Loucy (cell line): ENCODE results near the gene RTL9.

Experiments used
- H2AFZ ChIP-seq: fragments of 200-600 bp; sonication (generic); 2 replicates; pipeline ENCODE4 v1.6.0; 2016; ENCODE audit warnings: antibody characterized with exemption, mild to moderate bottlenecking, low read length, moderate library complexity
- H3F3A ChIP-seq: fragments of 200-600 bp; 2 replicates; pipeline ENCODE4 v1.6.0; 2016; ENCODE audit warnings: antibody characterized with exemption, low read depth, mild to moderate bottlenecking
- H3K27me3 ChIP-seq: fragments of 200-600 bp; sonication (generic); 2 replicates; pipeline ENCODE4 v1.6.1; 2014; ENCODE audit warnings: low read length, mild to moderate bottlenecking; ENCODE audit not compliant: insufficient read depth, poor library complexity, severe bottlenecking
- H3K36me3 ChIP-seq: fragments of 200-600 bp; sonication (generic); 2 replicates; pipeline ENCODE4 v1.6.1; 2016; ENCODE audit warnings: low read length; ENCODE audit not compliant: insufficient read depth
- H3K4me1 ChIP-seq: fragments of 200-600 bp; sonication (generic); 2 replicates; pipeline ENCODE4 v1.5.1; 2014; ENCODE audit warnings: low read length, mild to moderate bottlenecking; ENCODE audit not compliant: insufficient read depth, poor library complexity, severe bottlenecking
- H3K4me2 ChIP-seq: fragments of 200-600 bp; sonication (generic); 2 replicates; pipeline ENCODE4 v1.6.0; 2014; ENCODE audit warnings: antibody characterized with exemption, low read length, low read depth, mild to moderate bottlenecking; ENCODE audit not compliant: poor library complexity, severe bottlenecking
- H3K4me3 ChIP-seq: fragments of 200-600 bp; sonication (generic); 2 replicates; pipeline ENCODE4 v1.5.1; 2014; ENCODE audit warnings: low read length, mild to moderate bottlenecking, mixed read lengths; ENCODE audit not compliant: poor library complexity, severe bottlenecking
- H3K79me2 ChIP-seq: fragments of 200-600 bp; sonication (generic); 2 replicates; pipeline ENCODE4 v1.6.1; 2014; ENCODE audit warnings: low read length; ENCODE audit not compliant: insufficient read depth
- H3K9ac ChIP-seq: fragments of 200-600 bp; sonication (generic); 2 replicates; pipeline ENCODE4 v1.6.0; 2014; ENCODE audit warnings: mild to moderate bottlenecking, low read depth, low read length, moderate library complexity; ENCODE audit not compliant: poor library complexity, severe bottlenecking
- H3K9me2 ChIP-seq: fragments of 200-600 bp; sonication (generic); replicated peaks from 2 replicates; pipeline ENCODE4 v1.6.1; 2016; ENCODE audit warnings: low read depth, low read length, mixed read lengths
- H3K9me3 ChIP-seq: fragments of 200-600 bp; sonication (generic); 2 replicates; pipeline ENCODE4 v1.6.1; 2014; ENCODE audit warnings: mild to moderate bottlenecking, antibody characterized with exemption, low read length, low read depth; ENCODE audit not compliant: insufficient read depth
- H4K20me1 ChIP-seq: fragments of 200-600 bp; sonication (generic); 2 replicates; pipeline ENCODE4 v1.6.0; 2014; ENCODE audit warnings: antibody characterized with exemption, low read length, mild to moderate bottlenecking; ENCODE audit not compliant: insufficient read depth, poor library complexity, severe bottlenecking
- CTCF ChIP-seq: fragments of 200-600 bp; sonication (generic); conservative IDR thresholded peaks from 2 replicates; pipeline ENCODE4 v1.5.1; 2014; ENCODE audit warnings: mild to moderate bottlenecking, antibody characterized with exemption, low read length
- EZH2phosphoT487 ChIP-seq: fragments of 200-600 bp; IDR thresholded peaks from 2 replicates; pipeline ENCODE4 v1.6.1; 2018; ENCODE audit warnings: antibody characterized with exemption, mild to moderate bottlenecking, moderate library complexity, borderline replicate concordance

RTL9 gene

DNA sequence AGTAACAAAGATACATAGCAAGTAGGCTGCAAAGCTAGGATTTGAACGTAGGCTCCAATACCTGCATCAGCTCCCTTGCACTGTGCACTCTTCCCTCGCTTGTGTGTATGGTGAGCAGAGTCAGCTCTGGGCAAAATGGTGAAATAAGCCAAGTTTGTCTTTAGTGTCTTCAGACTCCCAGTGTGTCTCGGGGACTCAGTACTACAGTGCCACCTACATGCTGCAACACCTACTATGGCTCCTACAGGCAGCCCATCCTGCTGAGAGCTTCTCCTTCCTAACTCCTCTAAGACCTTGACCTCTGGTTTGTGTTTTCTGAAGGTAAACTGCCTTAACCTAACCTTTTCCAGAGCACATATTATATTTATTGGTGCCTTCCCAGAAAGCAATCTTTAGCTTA is 42.5 kb downstream of the RTL9 start:
- H2AFZ ChIP-seq, result no peak overlapping the region
- H3K9me3 ChIP-seq, result no peaks in the 10 kb centered on the region
- H3K4me2 ChIP-seq, result no peak overlapping the region
- no peak for TF ChIP-seq EZH2phosphoT487
- TF ChIP-seq CTCF, result peak; percentile 40
- no peaks in the 10 kb centered on the region for H3K79me2 ChIP-seq
- no peak overlapping the region for H3K4me3 ChIP-seq
- H3K27me3 ChIP-seq, result no peaks in the 10 kb centered on the region
- H3K9me2 ChIP-seq, result no peaks in the 10 kb centered on the region
- no peaks in the 10 kb centered on the region for H3K36me3 ChIP-seq
- no peak overlapping the region for H3K9ac ChIP-seq
- no peaks in the 10 kb centered on the region for H3F3A ChIP-seq
- no peaks in the 10 kb centered on the region for H3K4me1 ChIP-seq
- no peaks in the 10 kb centered on the region for H4K20me1 ChIP-seq

GRCh38 chrX:110402091-110402849 is 43.6 kb downstream of the RTL9 start:
- no peak overlapping the region for H3K4me2 ChIP-seq
- no peaks in the 10 kb centered on the region for H3F3A ChIP-seq
- H2AFZ ChIP-seq, result no peak overlapping the region
- H3K4me1 ChIP-seq, result no peaks in the 10 kb centered on the region
- TF ChIP-seq CTCF (no peak), EZH2phosphoT487 (no peak)
- no peaks in the 10 kb centered on the region for H3K36me3 ChIP-seq
- no peak overlapping the region for H3K4me3 ChIP-seq
- no peaks in the 10 kb centered on the region for H3K27me3 ChIP-seq
- no peaks in the 10 kb centered on the region for H3K9me2 ChIP-seq
- H3K79me2 ChIP-seq, result no peaks in the 10 kb centered on the region
- H3K9ac ChIP-seq, result no peak overlapping the region
- no peaks in the 10 kb centered on the region for H3K9me3 ChIP-seq
- H4K20me1 ChIP-seq, result no peaks in the 10 kb centered on the region

DNA sequence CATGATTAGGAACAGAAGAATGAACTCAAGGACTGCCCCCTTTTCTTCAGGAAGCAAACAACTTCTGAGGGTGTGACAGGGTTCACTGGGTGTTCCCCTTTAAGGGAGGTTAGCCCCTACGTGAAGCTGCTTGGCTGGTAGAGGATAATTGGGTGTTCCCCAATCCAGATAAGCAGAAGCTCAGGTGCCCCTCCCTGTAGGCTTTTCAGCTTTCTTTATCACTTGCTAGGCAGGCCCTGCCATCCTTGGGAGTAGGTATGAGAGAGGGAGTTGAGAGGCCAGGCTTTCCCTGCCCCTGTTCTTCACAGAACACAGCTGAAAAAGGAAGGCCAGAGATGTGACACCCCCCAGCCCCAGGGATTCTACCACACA is 44.2 kb downstream of the RTL9 start:
- Histone ChIP-seq H3K9me2 (no peaks in the 10 kb centered on the region), H3K9me3 (no peaks in the 10 kb centered on the region), H3K9ac (no peak overlapping the region), H3F3A (no peaks in the 10 kb centered on the region), H2AFZ (no peak overlapping the region), H3K36me3 (no peaks in the 10 kb centered on the region), H3K4me3 (no peak overlapping the region), H3K27me3 (no peaks in the 10 kb centered on the region), H4K20me1 (no peaks in the 10 kb centered on the region), H3K4me2 (no peak overlapping the region), H3K79me2 (no peaks in the 10 kb centered on the region), H3K4me1 (no peaks in the 10 kb centered on the region)
- no peak for TF ChIP-seq CTCF
